ENCODE data around the gene VAPA. TPM values are rescaled to one million over a fixed set of nuclear protein-coding genes. Genes with fewer than 3 reads are reported as not detected.

The VAPA gene
- total and polyA plus RNA-seq, 9 of the 15 experiments (the other 6 are each of a cell fraction or from before 2014, with no cell fraction given): 219 to 902 (median 526) TPM

DNA sequence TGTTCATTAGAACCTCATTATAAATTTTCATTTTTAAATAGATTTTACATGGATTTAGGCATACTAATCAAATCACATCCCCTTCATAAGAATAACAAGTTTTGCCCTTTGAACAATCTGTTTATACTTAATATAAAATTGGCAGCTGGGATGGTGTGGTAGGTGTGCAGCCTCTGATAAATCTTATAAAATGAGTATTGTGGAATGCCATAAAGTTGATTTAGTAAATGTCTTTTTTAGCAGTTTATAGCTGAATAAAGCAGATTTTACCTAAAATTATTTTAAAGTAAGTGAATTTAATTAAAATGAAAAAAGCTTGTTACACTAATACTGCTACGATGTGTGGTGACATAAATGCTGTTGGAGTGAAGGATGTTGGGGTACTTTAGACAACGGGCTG is 35.5 kb downstream of the VAPA start:
- no peak for ATAC-seq
- 62% methylated on average over 2 of the region's 2 CpGs for WGBS (ENCODE audit: insufficient coverage, low coverage, missing lambda C conversion rate)
- Histone ChIP-seq H3K9me1 (ENCODE audit: control insufficient read depth, insufficient read depth, low read length) (no peaks in the 10 kb centered on the region), H3K9ac (ENCODE audit: insufficient read depth in 1 of 2, low read depth in 2 of 2, low read length in 2 of 2) (no peak overlapping the region), H3K36me3 (ENCODE audit: control insufficient read depth, insufficient read depth, low read length) (peaks cover 94% of the 10 kb centered on the region), H3K4me3 (no peak overlapping the region), H3K9me3 (replicated peaks; ENCODE audit: control insufficient read depth, insufficient read depth, low read depth, low read length) (no peaks in the 10 kb centered on the region), H3K4me1 (replicated peaks in 1 of 2; ENCODE audit: control insufficient read depth in 2 of 2, insufficient read depth in 2 of 2, low read length in 2 of 2) (peaks cover 22 to 57% of the 10 kb centered on the region in 2 experiments; a peak in 4 of 5 replicates), H3K4me2 (ENCODE audit: insufficient read depth, low read length) (no peak overlapping the region), H3K27ac (ENCODE audit: extremely low read depth, low read depth, low read length) (peak overlapping the region; percentile 81; the same call in 1 of the 3 replicates), H4K20me1 (replicated peaks; ENCODE audit: control insufficient read depth, insufficient read depth, low read length) (no peaks in the 10 kb centered on the region), H3K79me2 (ENCODE audit: control insufficient read depth, insufficient read depth, low read length) (peaks cover 93% of the 10 kb centered on the region), H3K27me3 (ENCODE audit: control insufficient read depth in 2 of 2, insufficient read depth in 2 of 2, low read length in 2 of 2) (no peaks in the 10 kb centered on the region), H2AFZ (ENCODE audit: low read depth, low read length) (no peak overlapping the region)
- TF ChIP-seq, protein P1, sequence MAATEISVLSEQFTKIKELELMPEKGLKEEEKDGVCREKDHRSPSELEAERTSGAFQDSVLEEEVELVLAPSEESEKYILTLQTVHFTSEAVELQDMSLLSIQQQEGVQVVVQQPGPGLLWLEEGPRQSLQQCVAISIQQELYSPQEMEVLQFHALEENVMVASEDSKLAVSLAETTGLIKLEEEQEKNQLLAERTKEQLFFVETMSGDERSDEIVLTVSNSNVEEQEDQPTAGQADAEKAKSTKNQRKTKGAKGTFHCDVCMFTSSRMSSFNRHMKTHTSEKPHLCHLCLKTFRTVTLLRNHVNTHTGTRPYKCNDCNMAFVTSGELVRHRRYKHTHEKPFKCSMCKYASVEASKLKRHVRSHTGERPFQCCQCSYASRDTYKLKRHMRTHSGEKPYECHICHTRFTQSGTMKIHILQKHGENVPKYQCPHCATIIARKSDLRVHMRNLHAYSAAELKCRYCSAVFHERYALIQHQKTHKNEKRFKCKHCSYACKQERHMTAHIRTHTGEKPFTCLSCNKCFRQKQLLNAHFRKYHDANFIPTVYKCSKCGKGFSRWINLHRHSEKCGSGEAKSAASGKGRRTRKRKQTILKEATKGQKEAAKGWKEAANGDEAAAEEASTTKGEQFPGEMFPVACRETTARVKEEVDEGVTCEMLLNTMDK (IDR thresholded peaks at IDR 0.05; ENCODE audit: borderline replicate concordance, insufficient read depth, low read depth, low read length, poor library complexity, severe bottlenecking): no peak
- TF ChIP-seq PHF21A (IDR thresholded peaks at IDR 0.05; ENCODE audit: borderline replicate concordance, low read depth) (no peak), RBM22 (IDR thresholded peaks at IDR 0.05; ENCODE audit: low read depth, low read length, poor library complexity, severe bottlenecking) (peak; percentile 96), ILF3 (IDR thresholded peaks at IDR 0.05; ENCODE audit: borderline replicate concordance) (0 out of 2 replicates have a peak, but pooled peaks have one; percentile 18), E2F3 (CRISPR knock-in tag; IDR thresholded peaks at IDR 0.05) (no peak), POLR2G (IDR thresholded peaks at IDR 0.05; ENCODE audit: low read depth, low read length) (peak; percentile 36), CCNT2 (IDR thresholded peaks at IDR 0.05; ENCODE audit: borderline replicate concordance, extremely low read depth, insufficient read length, low read depth, low read length) (no peak), SAP30 (IDR thresholded peaks at IDR 0.05; ENCODE audit: borderline replicate concordance, insufficient read depth, low read depth, low read length, poor library complexity, severe bottlenecking) (no peak), U2AF1 (optimal IDR thresholded peaks at IDR 0.05; ENCODE audit: low read depth, low read length) (no peak)
- TF ChIP-seq, protein P2, sequence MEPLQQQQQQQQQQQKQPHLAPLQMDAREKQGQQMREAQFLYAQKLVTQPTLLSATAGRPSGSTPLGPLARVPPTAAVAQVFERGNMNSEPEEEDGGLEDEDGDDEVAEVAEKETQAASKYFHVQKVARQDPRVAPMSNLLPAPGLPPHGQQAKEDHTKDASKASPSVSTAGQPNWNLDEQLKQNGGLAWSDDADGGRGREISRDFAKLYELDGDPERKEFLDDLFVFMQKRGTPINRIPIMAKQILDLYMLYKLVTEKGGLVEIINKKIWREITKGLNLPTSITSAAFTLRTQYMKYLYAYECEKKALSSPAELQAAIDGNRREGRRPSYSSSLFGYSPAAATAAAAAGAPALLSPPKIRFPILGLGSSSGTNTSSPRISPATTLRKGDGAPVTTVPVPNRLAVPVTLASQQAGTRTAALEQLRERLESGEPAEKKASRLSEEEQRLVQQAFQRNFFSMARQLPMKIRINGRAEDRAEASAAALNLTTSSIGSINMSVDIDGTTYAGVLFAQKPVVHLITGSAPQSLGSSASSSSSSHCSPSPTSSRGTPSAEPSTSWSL (CRISPR knock-in tag; IDR thresholded peaks at IDR 0.05; ENCODE audit: borderline replicate concordance): no peak
- no TSS peak for BruUV-seq (replicated peaks)
- POLR2A ChIA-PET: interaction anchor here (0.7 to 2.0 kb wide), 11 partner anchors 9 to 374 kb away, joined by 3 to 7 read pairs (median 4); no protein-coding TSS in a partner anchor
- CTCF ChIA-PET (ENCODE audit: low intra/inter-chr PET ratio): no interaction called here
- intact Hi-C loops (cut with micrococcal nuclease): no loop called here
- no peak for DNase-seq (ENCODE audit: extremely low read depth in 1 of 4, low spot score in 3 of 4)
- in situ Hi-C loops (cut with MboI): no loop called here
- no peak for FAIRE-seq
